HCT116 (cell line): Measurements from ENCODE around the gene VWF. TPM values are rescaled to one million over a fixed set of nuclear protein-coding genes. Genes with fewer than 3 reads are reported as not detected.

Experiments
- ATAC-seq: fragments of 200-7000 bp; cut with Tn5 transposase; 2 replicates; pipeline ENCODE4 v1.9.1; 2020; ENCODE audit warnings: mild to moderate bottlenecking, moderate library complexity
- BruUV-seq: library from RNA; stranded (reverse); fragments of 400-500 nt; replicated peaks from 2 replicates; lab custom pipeline; 2021; lab: Mats Ljungman, UMichigan
- CTCF ChIA-PET: fragments of 300-600 bp; sonication (Branson Sonifier 250); formaldehyde crosslinking; loops from one replicate; lab custom pipeline; 2021; ENCODE audit warnings: antibody characterized with exemption; lab: Charles Lee
- POLR2A ChIA-PET: fragments of 300-600, 350-600 bp; sonication (Branson Sonifier 250); formaldehyde crosslinking; loops from one replicate; lab custom pipeline; 2021; ENCODE audit warnings: antibody characterized with exemption; lab: Charles Lee
- RAD21 ChIA-PET, 2 experiments: fragments of 300-600 bp; sonication (Branson Sonifier 250); formaldehyde crosslinking; loops; one replicate each; lab custom pipeline; 2023; ENCODE audit warnings: low total read pairs in 2 of 2; ENCODE audit not compliant: uncharacterized antibody in 2 of 2, unreplicated experiment in 2 of 2, low non-redundant PET in 1 of 2; lab: Charles Lee
- DNase-seq: peaks from one replicate; pipeline ENCODE4 v3.0.0-alpha.2; 2010; ENCODE audit warnings: low read depth, low spot score
- H2AFZ ChIP-seq: fragments of 200-600 bp; shearing (Covaris generic), sonication (generic); 2 replicates; pipeline ENCODE4 v1.6.1; 2017; ENCODE audit warnings: low read depth, mixed run types, mixed read lengths, antibody characterized with exemption, low read length; ENCODE audit not compliant: poor library complexity, severe bottlenecking
- H3K27ac ChIP-seq: 2 replicates; pipeline ENCODE4 v1.5.1; 2012; ENCODE audit warnings: low read depth, low read length
- H3K27me3 ChIP-seq: fragments of 200-600 bp; sonication (generic); 2 replicates; pipeline ENCODE4 v1.6.1; 2016; ENCODE audit warnings: mixed run types, low read length, mixed read lengths; ENCODE audit not compliant: insufficient read depth
- H3K36me3 ChIP-seq, 2 experiments: fragments of 200-500 bp in 1 of 2; fragments of 200-600 bp in 1 of 2; sonication (Bioruptor generic) in 1 of 2; sonication (generic) in 1 of 2; 2 replicates each; pipeline versions ENCODE4 v1.5.1 to v1.6.1; 2014 to 2016; ENCODE audit warnings: low read length in 2 of 2, inconsistent platforms in 1 of 2, mixed read lengths in 1 of 2, mixed run types in 1 of 2; ENCODE audit not compliant: insufficient read depth in 2 of 2, control insufficient read depth in 1 of 2
- H3K4me1 ChIP-seq, 2 experiments: fragments of 200-600 bp in 1 of 2; sonication (generic) in 1 of 2; 2 replicates each; pipeline versions ENCODE4 v1.5.1 to v1.6.1; 2012 to 2017; ENCODE audit warnings: low read length in 2 of 2, inconsistent platforms in 1 of 2, mild to moderate bottlenecking in 1 of 2, mixed read lengths in 1 of 2, mixed run types in 1 of 2, moderate library complexity in 1 of 2; ENCODE audit not compliant: insufficient read depth in 2 of 2, control insufficient read depth in 1 of 2
- H3K4me2 ChIP-seq: fragments of 200-600 bp; sonication (generic); 2 replicates; pipeline ENCODE4 v1.6.1; 2017; ENCODE audit warnings: mixed run types, low read length, mixed read lengths
- H3K4me3 ChIP-seq, 2 experiments: fragments of 200-600 bp in 1 of 2; sonication (generic) in 1 of 2; replicated peaks in 1 of 2; 2 replicates each; pipeline ENCODE4 v1.5.1; 2011 to 2016; ENCODE audit warnings: low read length in 2 of 2, control low read depth in 1 of 2, low read depth in 1 of 2, mild to moderate bottlenecking in 1 of 2, mixed read lengths in 1 of 2, mixed run types in 1 of 2
- H3K79me2 ChIP-seq: fragments of 200-600 bp; sonication (generic); 2 replicates; pipeline ENCODE4 v1.6.1; 2017; ENCODE audit warnings: mild to moderate bottlenecking, mixed run types, low read length, moderate library complexity, mixed read lengths; ENCODE audit not compliant: insufficient read depth
- H3K9ac ChIP-seq: fragments of 200-600 bp; sonication (generic); 2 replicates; pipeline ENCODE4 v1.6.1; 2016; ENCODE audit warnings: low read length, mixed read lengths
- H3K9me2 ChIP-seq: fragments of 200-600 bp; sonication (generic), shearing (Covaris generic); 2 replicates; pipeline ENCODE4 v1.6.1; 2017; ENCODE audit warnings: mixed run types, mild to moderate bottlenecking, moderate library complexity; ENCODE audit not compliant: insufficient read depth
- H3K9me3 ChIP-seq, 2 experiments: fragments of 200-500 bp in 1 of 2; fragments of 200-600 bp in 1 of 2; sonication (Bioruptor generic) in 1 of 2; sonication (generic) in 1 of 2; 2 replicates each; pipeline ENCODE4 v1.6.1; 2014 to 2017; ENCODE audit warnings: low read length in 2 of 2, mixed read lengths in 2 of 2, inconsistent platforms in 1 of 2, low read depth in 1 of 2, mild to moderate bottlenecking in 1 of 2, mixed run types in 1 of 2, moderate library complexity in 1 of 2; ENCODE audit not compliant: control insufficient read depth in 1 of 2, insufficient read depth in 1 of 2
- H4K20me1 ChIP-seq: fragments of 200-600 bp; sonication (generic), shearing (Covaris generic); 2 replicates; pipeline ENCODE4 v1.6.1; 2017; ENCODE audit warnings: mixed run types, mild to moderate bottlenecking, moderate library complexity; ENCODE audit not compliant: insufficient read depth
- CBX3 ChIP-seq: IDR thresholded peaks from 2 replicates; pipeline ENCODE4 v1.6.1; 2012; ENCODE audit warnings: low read depth
- EGR1 ChIP-seq: IDR thresholded peaks from 2 replicates; pipeline ENCODE4 v1.6.1; 2012; ENCODE audit warnings: low read depth
- ELF1 ChIP-seq: IDR thresholded peaks from 2 replicates; pipeline ENCODE4 v1.6.1; 2012; ENCODE audit warnings: low read depth, borderline replicate concordance
- EZH2 ChIP-seq: fragments of 200-600 bp; sonication (generic); IDR thresholded peaks from 2 replicates; pipeline ENCODE4 v1.6.1; 2017; ENCODE audit warnings: antibody characterized with exemption, mixed run types
- FOSL1 ChIP-seq: IDR thresholded peaks from 2 replicates; pipeline ENCODE4 v1.6.1; 2012; ENCODE audit warnings: low read depth
- JUND ChIP-seq: IDR thresholded peaks from 2 replicates; pipeline ENCODE4 v1.6.1; 2012
- POLR2A ChIP-seq: IDR thresholded peaks from 2 replicates; pipeline ENCODE4 v1.7.0; 2011; ENCODE audit warnings: borderline replicate concordance; ENCODE audit not compliant: insufficient read depth, insufficient read length; ENCODE audit errors: extremely low read depth
- POLR2AphosphoS5 ChIP-seq: IDR thresholded peaks from 2 replicates; pipeline ENCODE4 v1.6.1; 2011; ENCODE audit warnings: mild to moderate bottlenecking, low read depth, low read length, moderate library complexity
- RAD21 ChIP-seq: IDR thresholded peaks from 2 replicates; pipeline ENCODE4 v1.6.1; 2012; ENCODE audit warnings: low read depth, mild to moderate bottlenecking
- SP1 ChIP-seq: IDR thresholded peaks from 2 replicates; pipeline ENCODE4 v1.6.1; 2012; ENCODE audit warnings: low read depth
- SRF ChIP-seq: IDR thresholded peaks from 2 replicates; pipeline ENCODE4 v1.6.1; 2012; ENCODE audit warnings: low read depth
- YY1 ChIP-seq: IDR thresholded peaks from 2 replicates; pipeline ENCODE4 v1.6.1; 2011; ENCODE audit warnings: low read length, low read depth, moderate library complexity, mild to moderate bottlenecking; ENCODE audit not compliant: insufficient replicate concordance; ENCODE audit errors: extremely low read depth
- ZBTB33 ChIP-seq: IDR thresholded peaks from 2 replicates; pipeline ENCODE4 v1.6.1; 2011; ENCODE audit warnings: mild to moderate bottlenecking, low read length, moderate library complexity; ENCODE audit not compliant: insufficient replicate concordance; ENCODE audit errors: extremely low read depth
- ZNF274 ChIP-seq: fragments of 200-500 bp; sonication (Bioruptor generic); IDR thresholded peaks from 2 replicates; pipeline ENCODE4 v1.6.1; 2014; ENCODE audit warnings: mild to moderate bottlenecking, low read depth, low read length, inconsistent platforms
- intact Hi-C: fragments of 100-400 bp; cut with micrococcal nuclease; formaldehyde crosslinking; loops from 2 replicates; pipeline ENCODE4 v1.10.0; 2022
- total RNA-seq: library from RNA; stranded (reverse); gene quantifications from one replicate; pipeline ENCODE4 v1.2.1, GENCODE V29; 2021; ENCODE audit not compliant: unreplicated experiment

VWF gene
- total RNA-seq, 1 experiment from 2014 or later = 0.57 TPM

GRCh38 chr12:6053541-6053940 lies 70.9 kb downstream of the VWF start:
- RAD21 ChIA-PET = no interaction called here
- no peaks in the 10 kb centered on the region for H4K20me1 ChIP-seq
- no peak overlapping the region for H3K27ac ChIP-seq
- CTCF ChIA-PET = interaction anchor here (1.0 to 1.1 kb wide), 2 partner anchors 65 to 231 kb away, joined by 3 read pairs; no protein-coding TSS in a partner anchor
- intact Hi-C loops = no loop called here
- TF ChIP-seq JUND = no peak
- TF ChIP-seq ELF1 = no peak
- no peak for TF ChIP-seq EGR1
- TF ChIP-seq YY1 = no peak
- no peak for TF ChIP-seq RAD21
- no peak for TF ChIP-seq CBX3
- TF ChIP-seq SP1 = no peak
- no peak for TF ChIP-seq SRF
- no peak for TF ChIP-seq EZH2
- TF ChIP-seq POLR2A = no peak
- TF ChIP-seq ZNF274 = no peak
- TF ChIP-seq ZBTB33 = no peak
- no peak for TF ChIP-seq FOSL1
- TF ChIP-seq POLR2AphosphoS5 = no peak
- TF ChIP-seq, all 23 proteins: peak for 0
- no peaks in the 10 kb centered on the region for H3K79me2 ChIP-seq
- H3K27me3 ChIP-seq = no peaks in the 10 kb centered on the region
- no peaks in the 10 kb centered on the region for H3K36me3 ChIP-seq
- BruUV-seq = no TSS peak
- POLR2A ChIA-PET = no interaction called here
- no peak overlapping the region for H3K4me2 ChIP-seq
- H3K4me1 ChIP-seq = peaks cover 0 to 16% of the 10 kb centered on the region in 2 experiments; a peak in 1 of 4 replicates
- no peaks in the 10 kb centered on the region for H3K9me2 ChIP-seq
- H3K4me3 ChIP-seq = no peak overlapping the region
- no peak for DNase-seq
- H2AFZ ChIP-seq = no peak overlapping the region
- no peaks in the 10 kb centered on the region for H3K9me3 ChIP-seq
- H3K9ac ChIP-seq = no peak overlapping the region
- no peak for ATAC-seq
